NCI-H524 (cell line): Measurements from ENCODE around the gene FAM151B.
"Not testable (repeated sequence)": the region's sequence is repeated elsewhere in the genome, so short reads cannot be mapped to it uniquely, and the experiment has no call there.

ENCODE experiments used
- DNase-seq, 2 experiments: peaks; one replicate each; lab custom pipeline; 2025; lab: John Stamatoyannopoulos, UW

The FAM151B gene

DNA sequence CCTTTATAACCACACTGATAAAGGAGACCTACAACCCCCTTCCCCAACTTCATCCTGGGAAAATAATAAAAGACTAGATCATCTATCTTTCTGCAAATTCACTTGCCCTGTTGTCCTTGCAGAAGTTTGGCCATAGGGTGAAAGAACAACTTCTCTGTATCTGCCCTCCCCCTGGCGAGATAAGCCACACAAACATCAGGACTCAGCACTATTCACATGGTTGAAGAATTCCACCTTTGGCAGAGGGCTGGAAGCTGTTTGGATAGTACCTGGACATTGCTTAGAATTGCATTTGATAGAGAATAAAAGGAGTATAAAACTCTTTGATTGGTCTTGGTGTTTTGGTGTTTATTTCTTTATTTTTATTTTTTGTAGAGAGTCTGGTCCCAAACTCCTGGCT is 16.9 kb downstream of the FAM151B start:
- no peak for DNase-seq

DNA sequence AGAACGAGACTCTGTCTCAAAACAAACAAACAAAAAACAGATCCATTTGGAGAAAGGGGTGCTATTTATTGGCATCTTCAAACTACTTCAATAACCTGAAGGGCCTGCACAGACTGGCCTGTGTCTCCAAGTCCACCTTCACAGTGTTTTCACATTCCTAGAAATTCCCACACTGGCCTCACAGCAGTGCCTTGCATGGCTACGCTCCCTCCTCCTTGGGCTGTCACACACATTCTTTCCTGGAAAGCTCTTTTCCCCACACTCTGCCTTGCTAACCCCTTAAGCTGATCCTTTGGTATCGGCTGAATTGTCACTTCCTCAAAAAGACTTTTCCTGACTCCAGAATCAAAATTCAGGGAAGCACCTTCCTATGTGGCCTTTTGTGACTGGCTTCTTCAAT is 19.8 kb downstream of the FAM151B start:
- DNase-seq: no peak

DNA sequence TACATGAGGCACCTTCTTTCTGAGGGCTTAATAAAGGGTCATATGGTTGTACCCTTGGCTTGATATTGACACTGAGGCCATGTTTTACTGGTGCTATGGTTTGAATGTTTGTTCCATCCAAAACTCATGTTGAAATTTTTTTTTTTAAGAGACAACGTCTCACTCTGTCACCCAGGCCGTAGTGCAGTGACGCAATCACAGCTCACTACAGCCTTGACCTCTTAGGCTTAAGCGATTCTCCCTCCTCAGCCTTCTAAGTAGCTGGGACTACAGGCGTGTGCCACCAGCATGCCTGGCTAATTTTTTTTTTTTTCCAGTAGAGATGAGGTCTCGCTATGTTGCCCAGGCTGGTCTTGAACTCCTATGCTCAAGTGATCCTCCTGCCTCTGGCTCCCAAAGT is 20.9 kb downstream of the FAM151B start:
- no peak for DNase-seq

DNA sequence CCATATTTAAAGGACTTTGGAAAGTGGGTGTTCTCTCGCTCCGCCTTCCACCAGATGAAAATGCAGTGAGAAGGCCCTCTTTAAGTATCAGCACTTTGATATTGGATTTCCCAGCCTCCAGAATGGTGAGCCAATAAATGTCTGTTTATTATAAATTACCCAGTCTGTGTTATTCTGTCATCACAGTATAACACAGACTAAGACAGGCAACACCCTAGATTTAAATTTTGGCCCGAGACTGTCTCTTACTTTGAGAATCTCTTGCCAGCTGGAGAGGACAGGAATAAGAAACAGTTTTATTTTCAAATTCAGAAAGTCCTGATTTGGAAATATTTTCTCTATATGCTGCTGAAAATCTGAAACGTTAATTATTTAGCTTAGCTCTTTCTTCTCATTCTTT is 21.5 kb downstream of the FAM151B start:
- no peak for DNase-seq

GRCh38 chr5:80516826-80517225 is 28.9 kb downstream of the FAM151B start:
- no peak for DNase-seq

- no peak for DNase-seq
These were observed 52.8 kb downstream of the FAM151B start for GRCh38 chr5:80540691-80541090.

DNA sequence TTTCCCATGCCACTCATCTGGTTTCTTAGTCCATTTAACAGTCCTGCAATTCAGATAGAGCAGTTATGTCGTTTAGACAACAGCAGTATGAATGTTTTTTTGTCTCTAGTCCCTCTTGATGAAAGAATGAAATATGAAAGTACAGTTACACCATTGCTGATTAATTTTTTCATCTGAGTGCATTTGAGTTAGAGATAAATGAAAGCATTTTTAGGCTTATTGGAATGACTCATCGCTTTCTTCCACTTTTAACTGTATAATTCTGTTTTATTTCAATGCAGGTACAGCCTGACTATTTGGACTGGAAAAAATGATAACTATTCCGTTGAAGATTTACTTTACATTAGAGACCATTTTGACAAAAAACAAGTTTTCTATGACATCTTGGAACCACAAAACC is 53.5 kb downstream of the FAM151B start:
- no peak for DNase-seq

DNA sequence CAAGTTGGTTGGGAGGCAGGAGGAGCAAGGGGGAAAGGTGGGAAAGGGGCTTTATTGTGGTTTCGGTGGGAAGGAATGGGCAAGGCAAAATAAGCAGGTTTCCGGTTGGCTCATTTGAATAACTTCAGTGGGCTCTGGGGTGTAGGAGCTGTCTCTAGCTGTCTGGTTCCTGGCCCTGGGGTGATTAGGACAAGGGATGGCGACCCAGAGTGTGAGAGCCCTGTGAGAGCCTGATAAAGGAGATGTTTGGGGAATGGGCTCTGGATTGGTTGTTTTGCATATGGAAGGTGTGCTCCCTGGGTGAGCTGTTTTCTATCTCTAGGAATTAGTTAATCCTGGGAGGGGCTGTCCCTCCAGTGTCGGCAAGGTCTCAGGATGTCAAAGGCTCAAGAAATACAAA is 66.7 kb downstream of the FAM151B start:
- DNase-seq: no peak

GRCh38 chr5:80555099-80555498 is 67.2 kb downstream of the FAM151B start:
- no peak for DNase-seq

GRCh38 chr5:80559244-80559643 is 71.3 kb downstream of the FAM151B start:
- no peak for DNase-seq

- DNase-seq: no peak
These were observed 77.4 kb downstream of the FAM151B start for GRCh38 chr5:80565330-80565729.

- no peak for DNase-seq
These were observed 78.9 kb downstream of the FAM151B start for GRCh38 chr5:80566711-80567259.

- DNase-seq: no peak
These were observed 80.4 kb downstream of the FAM151B start for GRCh38 chr5:80568251-80568650.

- DNase-seq: peak in 1 of 2 experiments; percentile 26
These were observed 81.4 kb downstream of the FAM151B start for GRCh38 chr5:80569086-80569960.

DNA sequence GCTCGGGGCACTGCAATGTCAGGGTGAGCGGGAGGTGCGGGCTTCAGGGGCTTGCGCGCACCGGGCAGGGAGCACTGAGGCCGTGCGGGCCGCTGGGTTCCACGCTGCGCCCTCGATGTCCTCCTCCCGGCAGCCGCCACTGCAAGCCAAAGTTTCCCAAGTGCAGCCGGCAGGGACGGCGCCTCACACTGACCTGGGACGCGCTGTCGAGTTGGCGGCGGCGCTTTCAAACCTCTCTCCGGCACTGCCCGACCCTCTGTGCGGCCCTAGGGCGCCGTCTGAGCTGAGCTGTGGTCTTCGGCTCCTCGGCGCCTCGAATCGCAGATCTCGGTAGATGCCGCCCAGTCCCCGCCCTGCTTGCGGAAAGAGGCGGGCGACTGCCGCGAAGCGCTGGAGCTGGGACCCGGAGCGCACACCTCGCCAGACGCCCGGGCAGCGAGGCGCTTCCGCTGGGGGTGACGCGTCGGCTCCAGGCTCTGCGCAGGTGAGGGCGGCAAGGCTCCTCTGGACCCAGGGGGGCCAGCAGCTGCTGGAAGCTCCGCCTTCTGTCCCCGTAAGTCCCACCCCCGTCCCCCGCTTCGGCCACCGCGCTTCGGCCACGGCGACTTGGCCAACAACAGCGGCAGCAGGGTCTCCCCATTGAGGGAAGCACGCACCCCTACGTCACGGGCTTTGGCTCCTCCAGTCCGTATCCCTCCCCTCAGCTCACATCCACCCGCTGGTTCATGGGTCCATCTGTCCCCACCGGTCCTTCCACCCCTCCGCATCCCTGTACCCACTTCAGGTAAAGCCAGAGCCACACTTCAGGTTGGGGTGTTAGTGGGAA is 82.3 kb downstream of the FAM151B start, which contains the start of gene ANKRD34B:
ANKRD34B (minus strand) TSS at position 320 of the 826 bp plus-strand sequence. CDS start 10,261 bp downstream, outside the sequence.
- peak; percentile 8 to 29 for DNase-seq

DNA sequence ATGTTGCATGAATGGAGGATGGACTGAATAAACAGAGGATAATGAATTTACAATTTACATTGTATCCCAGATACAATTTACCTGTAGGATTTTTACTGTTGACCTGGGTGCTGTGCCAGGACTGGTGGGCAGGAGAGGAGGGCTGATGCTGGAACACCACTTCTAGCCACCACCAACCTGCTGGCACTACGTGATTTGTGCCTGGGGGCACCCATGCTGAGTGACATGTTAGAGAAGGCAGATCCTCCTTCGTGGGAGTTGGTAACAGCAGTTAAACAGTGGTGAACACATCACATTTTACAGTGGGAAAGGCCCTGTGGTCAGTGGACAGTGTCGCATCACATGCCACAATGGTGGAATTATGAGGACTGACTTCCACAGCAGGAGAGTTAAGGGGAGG is 85.2 kb downstream of the FAM151B start:
- DNase-seq: no peak

DNA sequence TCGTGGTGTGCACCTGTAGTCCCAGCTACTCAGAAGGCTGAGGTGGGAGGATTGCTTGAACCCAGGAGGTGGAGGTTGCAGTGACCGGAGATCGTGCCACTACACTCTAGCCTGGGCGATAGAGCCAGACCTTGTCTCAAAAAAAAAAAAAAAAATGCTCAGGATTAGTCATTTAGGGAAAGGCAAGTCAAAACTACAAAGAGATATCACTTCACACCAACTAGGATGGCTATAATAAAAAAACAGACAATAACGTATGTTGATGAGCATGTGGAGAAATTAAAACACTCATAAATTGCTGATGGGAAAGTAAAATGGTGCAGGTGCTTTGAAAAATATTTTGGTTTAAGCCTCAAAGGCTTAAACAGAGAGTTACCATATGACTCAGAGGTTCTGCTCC is 88.5 kb downstream of the FAM151B start:
- DNase-seq: no peak

- no peak for DNase-seq
These were observed 89.8 kb downstream of the FAM151B start for GRCh38 chr5:80577707-80578106.

GRCh38 chr5:80579050-80579449 is 91.2 kb downstream of the FAM151B start:
- no peak for DNase-seq

DNA sequence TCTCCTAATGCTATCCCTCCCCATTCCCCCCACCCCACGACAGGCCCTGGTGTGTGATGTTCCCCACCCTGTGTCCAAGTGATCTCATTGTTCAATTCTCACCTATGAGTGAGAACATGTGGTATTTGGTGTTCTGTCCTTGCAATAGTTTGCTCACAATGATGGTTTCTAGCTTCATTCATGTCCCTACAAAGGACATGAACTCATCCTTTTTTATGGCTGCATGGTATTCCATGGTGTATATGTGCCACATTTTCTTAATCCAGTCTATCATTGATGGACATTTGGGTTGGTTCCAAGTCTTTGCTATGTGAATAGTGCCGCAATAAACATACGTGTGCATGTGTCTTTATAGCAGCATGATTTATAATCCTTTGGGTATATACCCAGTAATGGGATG is 92.4 kb downstream of the FAM151B start:
- not testable (repeated sequence) for DNase-seq

- DNase-seq: no peak
These were observed 96.9 kb downstream of the FAM151B start for GRCh38 chr5:80584770-80585169.

DNA sequence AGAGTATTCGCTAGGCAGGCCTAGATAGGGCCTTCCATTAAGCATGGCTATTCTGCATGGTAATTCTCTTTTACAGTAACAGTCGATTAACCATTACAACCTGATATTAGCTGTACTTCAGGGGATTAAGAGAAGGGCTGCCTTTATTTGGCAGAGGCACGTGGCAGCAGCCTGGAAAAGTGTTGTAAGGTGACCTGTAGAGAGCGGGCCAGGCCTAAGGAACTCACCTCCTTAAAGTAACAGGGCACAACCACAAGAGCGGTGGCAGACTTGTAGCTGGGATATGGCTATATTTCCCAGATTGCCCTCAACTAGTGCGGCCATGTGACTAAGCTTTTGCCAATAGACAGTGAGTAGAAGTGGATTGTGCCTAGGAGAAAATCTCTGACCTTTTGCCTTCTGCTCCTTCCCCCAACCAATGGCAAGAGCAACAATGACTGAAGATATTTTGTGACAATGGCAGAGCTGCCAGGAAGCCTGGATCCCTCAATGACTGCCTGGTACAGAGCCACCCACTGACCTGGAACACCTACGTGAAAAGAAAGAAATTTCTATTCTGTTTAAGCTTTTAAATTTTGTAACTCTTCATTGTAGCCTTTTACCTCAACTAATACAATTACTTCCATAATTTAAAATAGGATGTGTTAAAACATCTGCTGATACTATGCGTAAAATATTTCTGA is 101.1 kb downstream of the FAM151B start:
- peak in 1 of 2 experiments; percentile 19 for DNase-seq
